ENCODE data around the gene ATXN1.

GRCh38 chr6:16673011-16673797, 88.1 kb downstream of the ATXN1 start:
- no peak for TF ChIP-seq EZH2 (IDR thresholded peaks at IDR 0.05; ENCODE audit: borderline replicate concordance, insufficient read depth, low read length, poor library complexity, severe bottlenecking)
- TF ChIP-seq CTCF (IDR thresholded peaks at IDR 0.05; ENCODE audit: poor library complexity, severe bottlenecking) = no peak
- no peak for TF ChIP-seq SMC3 (conservative IDR thresholded peaks at IDR 0.05; ENCODE audit: poor library complexity)
- TF ChIP-seq RAD21 (conservative IDR thresholded peaks at IDR 0.05) = no peak
- no peak for TF ChIP-seq EP300 (conservative IDR thresholded peaks at IDR 0.05; ENCODE audit: poor library complexity, severe bottlenecking)

Measured in neural cell (in vitro differentiated cells).